ENCODE data around the gene GLO1.

Gene GLO1

DNA sequence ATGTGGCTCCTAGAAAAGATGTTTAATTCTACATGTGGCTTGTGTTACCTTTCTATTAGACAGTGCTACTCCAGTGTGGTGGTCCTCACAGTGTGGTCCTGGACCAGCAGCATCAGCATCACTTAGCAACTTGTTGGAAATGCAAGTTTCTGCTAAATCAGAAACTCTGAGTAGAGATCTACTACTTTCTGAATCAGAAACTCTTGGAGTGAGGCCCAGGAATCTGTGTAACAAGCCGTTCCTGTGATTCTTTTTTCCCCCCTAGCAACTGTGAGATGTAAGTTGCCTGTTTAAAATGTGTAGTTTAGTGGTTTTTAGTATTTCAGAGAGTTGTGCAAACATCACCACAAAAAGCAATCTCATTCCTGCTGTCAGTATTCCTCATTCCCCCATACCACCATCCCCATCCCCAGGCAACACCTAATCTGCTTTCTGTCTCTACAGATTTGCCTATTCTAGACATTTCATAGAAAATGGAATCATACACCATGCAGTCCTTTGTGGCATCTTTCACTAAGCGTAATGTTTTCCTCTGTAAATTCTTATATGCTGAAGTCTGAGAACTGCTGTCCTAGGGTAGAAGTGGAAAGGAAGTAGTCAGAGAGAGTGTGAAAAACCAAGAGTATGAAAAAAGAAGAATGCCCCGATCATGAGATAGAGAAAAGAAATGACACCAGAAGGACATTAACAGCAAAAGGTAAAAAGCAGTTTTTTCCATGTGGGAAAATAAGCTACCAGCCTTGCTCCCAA lies 44.4 kb downstream of the GLO1 start:
- no peaks in the 10 kb centered on the region for H3K36me3 ChIP-seq
- no peaks in the 10 kb centered on the region for H3K9me3 ChIP-seq
- H3K4me3 ChIP-seq (ENCODE audit: low read depth, low read length): no peak overlapping the region
- H3K27me3 ChIP-seq: no peaks in the 10 kb centered on the region
- H3K4me1 ChIP-seq: peaks cover 3% of the 10 kb centered on the region; the same call in 1 of the 2 replicates
- DNase-seq: no peak
- TF ChIP-seq CTCF (IDR thresholded peaks at IDR 0.05; ENCODE audit: low read depth, low read length): no peak

GRCh38 chr6:38656896-38657295 lies 46.0 kb downstream of the GLO1 start:
- H3K36me3 ChIP-seq: no peaks in the 10 kb centered on the region
- no peak overlapping the region for H3K4me3 ChIP-seq (ENCODE audit: low read depth, low read length)
- no peaks in the 10 kb centered on the region for H3K9me3 ChIP-seq
- TF ChIP-seq CTCF (IDR thresholded peaks at IDR 0.05; ENCODE audit: low read depth, low read length): no peak
- peaks cover 3% of the 10 kb centered on the region; the same call in 1 of the 2 replicates for H3K4me1 ChIP-seq
- no peaks in the 10 kb centered on the region for H3K27me3 ChIP-seq
- no peak for DNase-seq

DNA sequence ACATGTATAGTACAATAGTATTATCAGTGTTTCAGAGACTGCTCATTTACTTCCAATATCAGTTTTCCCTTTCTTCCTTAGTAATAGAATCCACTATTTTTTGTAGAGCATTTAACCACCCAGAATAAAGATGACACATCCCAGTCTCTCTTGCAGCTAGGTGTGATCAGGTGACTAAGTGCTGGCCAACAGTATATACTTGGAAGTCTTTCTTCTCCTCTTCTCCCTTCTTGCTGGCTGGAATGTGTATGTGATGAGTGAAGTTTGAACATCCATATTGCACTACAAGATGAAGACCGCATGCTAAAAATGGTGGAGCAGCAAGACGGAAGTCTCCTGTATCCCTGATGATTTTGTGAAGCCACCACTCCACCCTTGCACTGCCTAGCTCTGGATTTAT lies 48.7 kb downstream of the GLO1 start:
- H3K4me3 ChIP-seq (ENCODE audit: low read depth, low read length): no peak overlapping the region
- H3K27me3 ChIP-seq: no peaks in the 10 kb centered on the region
- DNase-seq: no peak
- no peak for TF ChIP-seq CTCF (IDR thresholded peaks at IDR 0.05; ENCODE audit: low read depth, low read length)
- H3K9me3 ChIP-seq: no peaks in the 10 kb centered on the region
- no peaks in the 10 kb centered on the region for H3K4me1 ChIP-seq
- no peaks in the 10 kb centered on the region for H3K36me3 ChIP-seq

DNA sequence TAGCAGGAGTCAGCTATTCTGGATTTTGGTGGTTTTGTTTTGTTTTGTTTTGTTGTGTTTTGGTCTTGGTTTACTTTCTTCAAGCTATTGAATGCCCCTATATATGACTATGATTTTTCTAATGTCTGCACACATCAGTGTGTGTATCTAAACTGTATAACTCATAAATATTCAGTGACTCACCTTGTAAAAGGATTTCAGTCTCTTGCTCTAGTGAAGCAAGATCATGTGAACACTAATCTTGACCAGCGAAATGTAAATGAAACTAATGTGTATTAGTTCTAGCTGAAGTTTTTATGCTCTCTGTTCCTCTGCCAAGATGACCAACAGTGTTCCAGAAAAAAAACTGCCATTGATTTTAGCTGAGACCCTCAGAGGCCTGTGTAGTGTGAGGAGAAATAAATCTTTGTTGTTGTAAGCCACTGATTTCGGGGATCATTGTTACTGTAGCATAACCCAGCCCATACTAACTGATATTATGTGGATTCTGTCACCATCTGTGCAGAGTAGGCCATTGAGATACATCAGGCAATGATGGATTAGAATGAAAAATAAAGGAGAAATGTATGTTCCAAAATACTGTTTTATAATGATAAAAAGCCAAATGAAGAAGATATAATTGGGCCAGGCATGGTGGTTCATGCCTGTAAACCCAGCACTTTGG lies 51.7 kb downstream of the GLO1 start:
- TF ChIP-seq CTCF (IDR thresholded peaks at IDR 0.05; ENCODE audit: low read depth, low read length): no peak
- DNase-seq: no peak
- Histone ChIP-seq H3K9me3 (no peaks in the 10 kb centered on the region), H3K36me3 (no peaks in the 10 kb centered on the region), H3K4me1 (peaks cover 2% of the 10 kb centered on the region; the same call in 1 of the 2 replicates), H3K4me3 (ENCODE audit: low read depth, low read length) (no peak overlapping the region), H3K27me3 (no peaks in the 10 kb centered on the region)

DNA sequence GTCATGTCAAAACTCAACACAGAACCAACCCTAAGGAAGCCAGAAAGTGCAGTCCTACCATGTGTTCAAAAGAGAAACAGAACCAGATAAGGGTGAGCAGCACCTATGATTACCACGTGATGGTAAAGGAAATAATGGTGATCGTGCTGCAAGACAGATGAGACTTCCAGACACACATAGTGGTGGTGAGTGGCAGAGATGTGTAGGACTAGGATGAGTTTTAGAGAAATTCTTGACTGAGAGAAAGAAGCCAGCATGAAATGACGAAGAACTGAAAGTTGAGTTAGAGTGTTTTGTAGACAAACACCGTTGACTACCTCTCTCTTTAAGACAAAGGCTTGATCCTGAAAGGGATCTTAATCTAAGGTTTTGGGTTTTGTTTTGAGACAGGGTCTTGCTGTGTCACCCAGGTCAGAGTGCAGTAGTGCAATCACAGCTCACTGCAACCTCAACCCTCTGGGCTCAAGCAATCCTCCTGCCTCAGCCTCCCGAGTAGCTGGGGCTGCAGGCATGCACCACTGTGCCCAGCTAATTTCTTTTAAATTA lies 52.7 kb downstream of the GLO1 start:
- H3K27me3 ChIP-seq: no peaks in the 10 kb centered on the region
- H3K4me3 ChIP-seq (ENCODE audit: low read depth, low read length): no peak overlapping the region
- no peaks in the 10 kb centered on the region for H3K36me3 ChIP-seq
- no peaks in the 10 kb centered on the region for H3K9me3 ChIP-seq
- no peak for DNase-seq
- TF ChIP-seq CTCF (IDR thresholded peaks at IDR 0.05; ENCODE audit: low read depth, low read length): no peak
- peaks cover 3% of the 10 kb centered on the region; the same call in 1 of the 2 replicates for H3K4me1 ChIP-seq

DNA sequence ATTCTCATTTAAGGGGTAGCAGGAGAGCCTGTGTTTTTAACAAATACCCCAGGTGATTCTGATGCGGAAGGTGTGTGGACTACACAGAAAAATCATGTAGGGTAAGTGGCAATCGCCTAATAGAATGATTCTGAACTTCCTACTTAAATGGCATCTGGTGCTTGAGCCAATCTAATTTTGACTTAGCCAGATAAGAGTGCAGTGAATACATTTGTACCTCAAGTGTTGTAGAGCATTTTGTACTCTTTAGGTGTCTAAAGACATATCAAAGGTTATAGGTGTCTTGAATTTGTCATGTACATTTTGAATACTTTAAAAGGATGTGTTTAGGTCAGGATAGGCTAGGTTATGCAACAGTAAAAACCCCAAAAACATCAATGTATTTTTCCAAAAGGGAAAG lies 53.2 kb downstream of the GLO1 start:
- no peak for DNase-seq
- H3K36me3 ChIP-seq: no peaks in the 10 kb centered on the region
- H3K4me1 ChIP-seq: peaks cover 3% of the 10 kb centered on the region; the same call in 1 of the 2 replicates
- no peak for TF ChIP-seq CTCF (IDR thresholded peaks at IDR 0.05; ENCODE audit: low read depth, low read length)
- H3K27me3 ChIP-seq: no peaks in the 10 kb centered on the region
- no peaks in the 10 kb centered on the region for H3K9me3 ChIP-seq
- H3K4me3 ChIP-seq (ENCODE audit: low read depth, low read length): no peak overlapping the region

Measured in BE2C (cell line).